GM12878 (cell line): ENCODE data around the gene CDC6. TPM values are rescaled to one million over a fixed set of nuclear protein-coding genes. Genes with fewer than 3 reads are reported as not detected.

ENCODE experiments used
- BMI1 ChIP-seq: fragments of 450-650 bp; IDR thresholded peaks from 2 replicates; pipeline ENCODE4 v1.6.1; 2016; ENCODE audit warnings: mild to moderate bottlenecking, moderate library complexity, borderline replicate concordance
- CBX3 ChIP-seq: fragments of 200-600 bp; sonication (generic); IDR thresholded peaks from 2 replicates; pipeline ENCODE4 v1.6.1; 2016; ENCODE audit warnings: low read depth, borderline replicate concordance
- DPF2 ChIP-seq: fragments of 450-650 bp; IDR thresholded peaks from 2 replicates; pipeline ENCODE4 v1.6.1; 2017; ENCODE audit warnings: mild to moderate bottlenecking
- EP300 ChIP-seq, 2 experiments: fragments of 150-350 bp in 1 of 2; IDR thresholded peaks; 2 replicates each; pipeline ENCODE4 v1.6.1; 2011 to 2012; ENCODE audit warnings: low read depth in 2 of 2, low read length in 2 of 2, borderline replicate concordance in 1 of 2, improper control_type of control experiment in 1 of 2, inconsistent platforms in 1 of 2; ENCODE audit not compliant: control insufficient read depth in 1 of 2
- HDAC2 ChIP-seq: fragments of 200-600 bp; sonication (generic); IDR thresholded peaks from 2 replicates; pipeline ENCODE4 v1.6.1; 2017
- IKZF1 ChIP-seq: fragments of 450-650 bp; conservative IDR thresholded peaks from 2 replicates; pipeline ENCODE4 v1.6.1; 2017; ENCODE audit warnings: antibody characterized with exemption, mild to moderate bottlenecking
- JUNB ChIP-seq: IDR thresholded peaks from 2 replicates; pipeline ENCODE4 v1.6.1; 2016; ENCODE audit warnings: antibody characterized with exemption, mild to moderate bottlenecking
- KAT2A ChIP-seq: conservative IDR thresholded peaks from 2 replicates; pipeline ENCODE4 v1.6.1; 2011; ENCODE audit warnings: low read depth, low read length; ENCODE audit not compliant: control insufficient read depth
- MYC ChIP-seq: IDR thresholded peaks from 2 replicates; pipeline ENCODE4 v1.6.1; 2011; ENCODE audit warnings: mild to moderate bottlenecking, low read length, moderate library complexity, inconsistent platforms; ENCODE audit not compliant: insufficient read depth, insufficient replicate concordance, insufficient read length, severe bottlenecking
- NFXL1 ChIP-seq: fragments of 450-650 bp; IDR thresholded peaks from 2 replicates; pipeline ENCODE4 v1.6.1; 2017; ENCODE audit warnings: antibody characterized with exemption, mild to moderate bottlenecking, borderline replicate concordance
- POLR2AphosphoS5 ChIP-seq: IDR thresholded peaks from 2 replicates; pipeline ENCODE4 v1.6.1; 2011; ENCODE audit warnings: mild to moderate bottlenecking, low read length, inconsistent platforms
- ZNF274 ChIP-seq: IDR thresholded peaks from one replicate; pipeline ENCODE4 v1.8.0; 2011; ENCODE audit not compliant: insufficient read length, insufficient read depth
- ZNF384 ChIP-seq: IDR thresholded peaks from 2 replicates; pipeline ENCODE4 v1.6.1; 2012; ENCODE audit warnings: low read depth, mild to moderate bottlenecking, low read length, improper control_type of control experiment, borderline replicate concordance
- ZNF622 ChIP-seq: fragments of 450-650 bp; IDR thresholded peaks from 2 replicates; pipeline ENCODE4 v1.6.1; 2017; ENCODE audit warnings: mild to moderate bottlenecking, inconsistent platforms
- polyA plus RNA-seq, 11 experiments: library from polyadenylated mRNA; depleted of rRNA in 4 of 11; unstranded in 6 of 11; stranded (reverse) in 5 of 11; fragments of >200 nt; fragmentation: Nextera tagmentation in 4 of 11; fragmentation: Illumina TruSeq in 1 of 11; extraction: Ambion mirVana in 4 of 11; extraction: Trizol in 1 of 11; gene quantifications; 1 replicate in 1 of 11; 2 replicates in 10 of 11; pipeline versions ENCODE4 v1.2.1 to v1.2.3, GENCODE V29; 2011 to 2016; ENCODE audit warnings: inconsistent platforms in 2 of 11, missing spikeins in 2 of 11, low read depth in 1 of 11
- total RNA-seq, 4 experiments: library from RNA; depleted of rRNA in 3 of 4; stranded (reverse); fragments of >200 nt in 3 of 4; fragmentation: Illumina TruSeq in 1 of 4; extraction: Trizol in 1 of 4; gene quantifications; 2 replicates each; pipeline versions ENCODE4 v1.2.1 to v1.2.3, GENCODE V29; 2013 to 2021
- TF ChIP-seq, protein P1 (sequence below): fragments of 450-650 bp; IDR thresholded peaks from 2 replicates; pipeline ENCODE4 v1.6.1; 2016; ENCODE audit warnings: mild to moderate bottlenecking, moderate library complexity, borderline replicate concordance
- TF ChIP-seq, protein P2 (sequence below): fragments of 450-650 bp; IDR thresholded peaks from 2 replicates; pipeline ENCODE4 v1.6.1; 2016; ENCODE audit warnings: mild to moderate bottlenecking
- TF ChIP-seq, protein P3 (sequence below): fragments of 150-350 bp; IDR thresholded peaks from 2 replicates; pipeline ENCODE4 v1.6.1; 2016; ENCODE audit warnings: low read depth, low read length
- TF ChIP-seq, protein P4 (sequence below): IDR thresholded peaks from 2 replicates; pipeline ENCODE4 v1.6.1; 2012; ENCODE audit warnings: low read depth, low read length, improper control_type of control experiment
- TF ChIP-seq, protein P5 (sequence below): IDR thresholded peaks from 2 replicates; pipeline ENCODE4 v1.6.1; 2012; ENCODE audit warnings: low read length, inconsistent platforms

CDC6 gene
- total and polyA plus RNA-seq, 10 of the 15 experiments (the other 5 are each of a cell fraction or from before 2014, with no cell fraction given): 13.3 to 60.9 (median 47.6) TPM

DNA sequence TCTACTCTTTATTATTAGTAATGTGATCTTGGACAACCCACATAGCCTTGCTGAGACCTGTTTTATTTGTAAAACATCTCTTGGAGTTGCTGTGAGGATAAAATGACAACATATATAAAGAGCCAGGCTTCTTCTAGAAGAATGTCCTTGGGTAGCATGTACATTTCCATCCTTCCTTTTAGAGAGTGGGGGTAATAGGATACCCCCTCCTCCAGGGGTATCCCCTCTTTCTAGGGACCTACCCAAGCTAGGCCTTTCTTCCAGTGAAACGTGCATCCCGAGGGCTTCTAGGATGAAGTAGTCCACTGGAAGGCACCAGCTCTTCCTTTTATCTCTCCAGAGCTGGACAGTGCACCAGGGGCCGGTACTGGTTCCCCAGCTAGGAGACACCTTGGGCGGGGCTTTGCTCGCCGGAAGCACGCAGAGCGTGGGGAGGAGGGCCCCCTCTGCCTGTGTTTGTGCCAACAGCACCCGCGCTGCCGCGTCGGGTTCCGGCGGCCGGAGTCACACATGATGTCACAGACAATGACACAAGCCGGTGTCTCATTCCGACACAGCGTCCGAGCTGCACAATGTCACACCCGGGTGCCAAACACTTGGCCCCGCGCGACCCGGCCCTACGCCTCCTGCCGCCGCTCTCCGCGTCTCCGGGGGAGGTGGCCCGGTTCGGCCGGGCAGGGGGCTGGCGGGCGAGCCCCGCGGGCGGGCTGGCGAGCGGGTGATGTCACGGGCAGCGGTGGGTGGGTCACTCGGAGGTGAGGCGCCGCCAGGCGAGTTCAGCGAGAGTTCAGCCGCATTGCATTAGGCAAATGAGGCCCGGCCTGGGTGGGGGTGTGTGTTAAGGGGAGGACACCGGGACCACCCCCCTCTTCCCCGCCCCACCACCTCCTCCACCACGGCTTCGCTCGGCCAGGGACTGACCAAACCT is 53.5 kb downstream of the CDC6 start (continued):
- TF ChIP-seq, protein P1, sequence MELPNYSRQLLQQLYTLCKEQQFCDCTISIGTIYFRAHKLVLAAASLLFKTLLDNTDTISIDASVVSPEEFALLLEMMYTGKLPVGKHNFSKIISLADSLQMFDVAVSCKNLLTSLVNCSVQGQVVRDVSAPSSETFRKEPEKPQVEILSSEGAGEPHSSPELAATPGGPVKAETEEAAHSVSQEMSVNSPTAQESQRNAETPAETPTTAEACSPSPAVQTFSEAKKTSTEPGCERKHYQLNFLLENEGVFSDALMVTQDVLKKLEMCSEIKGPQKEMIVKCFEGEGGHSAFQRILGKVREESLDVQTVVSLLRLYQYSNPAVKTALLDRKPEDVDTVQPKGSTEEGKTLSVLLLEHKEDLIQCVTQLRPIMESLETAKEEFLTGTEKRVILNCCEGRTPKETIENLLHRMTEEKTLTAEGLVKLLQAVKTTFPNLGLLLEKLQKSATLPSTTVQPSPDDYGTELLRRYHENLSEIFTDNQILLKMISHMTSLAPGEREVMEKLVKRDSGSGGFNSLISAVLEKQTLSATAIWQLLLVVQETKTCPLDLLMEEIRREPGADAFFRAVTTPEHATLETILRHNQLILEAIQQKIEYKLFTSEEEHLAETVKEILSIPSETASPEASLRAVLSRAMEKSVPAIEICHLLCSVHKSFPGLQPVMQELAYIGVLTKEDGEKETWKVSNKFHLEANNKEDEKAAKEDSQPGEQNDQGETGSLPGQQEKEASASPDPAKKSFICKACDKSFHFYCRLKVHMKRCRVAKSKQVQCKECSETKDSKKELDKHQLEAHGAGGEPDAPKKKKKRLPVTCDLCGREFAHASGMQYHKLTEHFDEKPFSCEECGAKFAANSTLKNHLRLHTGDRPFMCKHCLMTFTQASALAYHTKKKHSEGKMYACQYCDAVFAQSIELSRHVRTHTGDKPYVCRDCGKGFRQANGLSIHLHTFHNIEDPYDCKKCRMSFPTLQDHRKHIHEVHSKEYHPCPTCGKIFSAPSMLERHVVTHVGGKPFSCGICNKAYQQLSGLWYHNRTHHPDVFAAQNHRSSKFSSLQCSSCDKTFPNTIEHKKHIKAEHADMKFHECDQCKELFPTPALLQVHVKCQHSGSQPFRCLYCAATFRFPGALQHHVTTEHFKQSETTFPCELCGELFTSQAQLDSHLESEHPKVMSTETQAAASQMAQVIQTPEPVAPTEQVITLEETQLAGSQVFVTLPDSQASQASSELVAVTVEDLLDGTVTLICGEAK: peak; percentile 35; the same call in 1 of the 2 replicates
- TF ChIP-seq JUNB: no peak
- TF ChIP-seq NFXL1: no peak
- TF ChIP-seq, protein P2, sequence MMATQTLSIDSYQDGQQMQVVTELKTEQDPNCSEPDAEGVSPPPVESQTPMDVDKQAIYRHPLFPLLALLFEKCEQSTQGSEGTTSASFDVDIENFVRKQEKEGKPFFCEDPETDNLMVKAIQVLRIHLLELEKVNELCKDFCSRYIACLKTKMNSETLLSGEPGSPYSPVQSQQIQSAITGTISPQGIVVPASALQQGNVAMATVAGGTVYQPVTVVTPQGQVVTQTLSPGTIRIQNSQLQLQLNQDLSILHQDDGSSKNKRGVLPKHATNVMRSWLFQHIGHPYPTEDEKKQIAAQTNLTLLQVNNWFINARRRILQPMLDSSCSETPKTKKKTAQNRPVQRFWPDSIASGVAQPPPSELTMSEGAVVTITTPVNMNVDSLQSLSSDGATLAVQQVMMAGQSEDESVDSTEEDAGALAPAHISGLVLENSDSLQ: 0 out of 2 replicates have a peak, but pooled peaks have one; percentile 10
- TF ChIP-seq, protein P3, sequence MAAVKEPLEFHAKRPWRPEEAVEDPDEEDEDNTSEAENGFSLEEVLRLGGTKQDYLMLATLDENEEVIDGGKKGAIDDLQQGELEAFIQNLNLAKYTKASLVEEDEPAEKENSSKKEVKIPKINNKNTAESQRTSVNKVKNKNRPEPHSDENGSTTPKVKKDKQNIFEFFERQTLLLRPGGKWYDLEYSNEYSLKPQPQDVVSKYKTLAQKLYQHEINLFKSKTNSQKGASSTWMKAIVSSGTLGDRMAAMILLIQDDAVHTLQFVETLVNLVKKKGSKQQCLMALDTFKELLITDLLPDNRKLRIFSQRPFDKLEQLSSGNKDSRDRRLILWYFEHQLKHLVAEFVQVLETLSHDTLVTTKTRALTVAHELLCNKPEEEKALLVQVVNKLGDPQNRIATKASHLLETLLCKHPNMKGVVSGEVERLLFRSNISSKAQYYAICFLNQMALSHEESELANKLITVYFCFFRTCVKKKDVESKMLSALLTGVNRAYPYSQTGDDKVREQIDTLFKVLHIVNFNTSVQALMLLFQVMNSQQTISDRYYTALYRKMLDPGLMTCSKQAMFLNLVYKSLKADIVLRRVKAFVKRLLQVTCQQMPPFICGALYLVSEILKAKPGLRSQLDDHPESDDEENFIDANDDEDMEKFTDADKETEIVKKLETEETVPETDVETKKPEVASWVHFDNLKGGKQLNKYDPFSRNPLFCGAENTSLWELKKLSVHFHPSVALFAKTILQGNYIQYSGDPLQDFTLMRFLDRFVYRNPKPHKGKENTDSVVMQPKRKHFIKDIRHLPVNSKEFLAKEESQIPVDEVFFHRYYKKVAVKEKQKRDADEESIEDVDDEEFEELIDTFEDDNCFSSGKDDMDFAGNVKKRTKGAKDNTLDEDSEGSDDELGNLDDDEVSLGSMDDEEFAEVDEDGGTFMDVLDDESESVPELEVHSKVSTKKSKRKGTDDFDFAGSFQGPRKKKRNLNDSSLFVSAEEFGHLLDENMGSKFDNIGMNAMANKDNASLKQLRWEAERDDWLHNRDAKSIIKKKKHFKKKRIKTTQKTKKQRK: no peak
- no peak for TF ChIP-seq EP300 (IDR thresholded peaks at IDR 0.05; ENCODE audit: borderline replicate concordance in 1 of 2, control insufficient read depth in 1 of 2, low read depth in 2 of 2, low read length in 2 of 2)
- TF ChIP-seq IKZF1: peak; percentile 39
- TF ChIP-seq POLR2AphosphoS5: no peak
- no peak for TF ChIP-seq ZNF622
- no peak for TF ChIP-seq BMI1
- TF ChIP-seq CBX3: no peak
- TF ChIP-seq KAT2A: no peak
- TF ChIP-seq, protein P4, sequence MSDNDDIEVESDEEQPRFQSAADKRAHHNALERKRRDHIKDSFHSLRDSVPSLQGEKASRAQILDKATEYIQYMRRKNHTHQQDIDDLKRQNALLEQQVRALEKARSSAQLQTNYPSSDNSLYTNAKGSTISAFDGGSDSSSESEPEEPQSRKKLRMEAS: no peak; the same call in 1 of the 2 replicates
- no peak for TF ChIP-seq MYC
- no peak for TF ChIP-seq ZNF274
- peak; percentile 82 for TF ChIP-seq DPF2
- no peak for TF ChIP-seq ZNF384
- TF ChIP-seq, protein P5, sequence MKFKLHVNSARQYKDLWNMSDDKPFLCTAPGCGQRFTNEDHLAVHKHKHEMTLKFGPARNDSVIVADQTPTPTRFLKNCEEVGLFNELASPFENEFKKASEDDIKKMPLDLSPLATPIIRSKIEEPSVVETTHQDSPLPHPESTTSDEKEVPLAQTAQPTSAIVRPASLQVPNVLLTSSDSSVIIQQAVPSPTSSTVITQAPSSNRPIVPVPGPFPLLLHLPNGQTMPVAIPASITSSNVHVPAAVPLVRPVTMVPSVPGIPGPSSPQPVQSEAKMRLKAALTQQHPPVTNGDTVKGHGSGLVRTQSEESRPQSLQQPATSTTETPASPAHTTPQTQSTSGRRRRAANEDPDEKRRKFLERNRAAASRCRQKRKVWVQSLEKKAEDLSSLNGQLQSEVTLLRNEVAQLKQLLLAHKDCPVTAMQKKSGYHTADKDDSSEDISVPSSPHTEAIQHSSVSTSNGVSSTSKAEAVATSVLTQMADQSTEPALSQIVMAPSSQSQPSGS: no peak
- TF ChIP-seq HDAC2: no peak
